Mucosa of rectum (tissue), 2 donors: Measurements from ENCODE around the gene RAMP2.

Experiments used
- H3K27ac ChIP-seq, 2 donors: one replicate each; pipeline ENCODE4 v1.7.0; 2013; ENCODE audit warnings: inconsistent platforms in 2 of 2, low read depth in 2 of 2, low read length in 2 of 2
- H3K27me3 ChIP-seq, 2 donors: one replicate each; pipeline ENCODE4 v1.7.0; 2013; ENCODE audit warnings: low read length in 2 of 2; ENCODE audit not compliant: control insufficient read depth in 2 of 2, insufficient read depth in 2 of 2
- H3K36me3 ChIP-seq, 2 donors: one replicate each; pipeline ENCODE4 v1.7.0; 2013; ENCODE audit warnings: low read length in 2 of 2; ENCODE audit not compliant: control insufficient read depth in 2 of 2, insufficient read depth in 2 of 2
- H3K4me1 ChIP-seq, 2 donors: one replicate each; pipeline ENCODE4 v1.7.0; 2013; ENCODE audit warnings: low read length in 2 of 2, mild to moderate bottlenecking in 1 of 2; ENCODE audit not compliant: control insufficient read depth in 2 of 2, insufficient read depth in 2 of 2
- H3K4me3 ChIP-seq, 2 donors: one replicate each; pipeline ENCODE4 v1.7.0; 2013; ENCODE audit warnings: low read length in 2 of 2
- H3K9ac ChIP-seq, 2 donors: one replicate each; pipeline ENCODE4 v1.7.0; 2013; ENCODE audit warnings: low read length in 2 of 2, low read depth in 1 of 2, mild to moderate bottlenecking in 1 of 2
- H3K9me3 ChIP-seq, 2 donors: one replicate each; pipeline ENCODE4 v1.7.0; 2013; ENCODE audit warnings: low read length in 2 of 2; ENCODE audit not compliant: control insufficient read depth in 2 of 2
- donor health status: healthy.
- donor health status: Normal muscosa, but diverticular disease.

Gene RAMP2

GRCh38 chr17:42804918-42805367 lies 43.9 kb downstream of the RAMP2 start:
- Histone ChIP-seq H3K9ac (peak overlapping the region in 1 of 2 donors; percentile 6), H3K4me3 (no peak overlapping the region), H3K9me3 (no peaks in the 10 kb centered on the region), H3K4me1 (peaks cover 26 to 33% of the 10 kb centered on the region in 2 donors), H3K27ac (peak overlapping the region; percentile 49 to 80), H3K36me3 (peaks cover 5 to 6% of the 10 kb centered on the region in 2 donors), H3K27me3 (no peaks in the 10 kb centered on the region)

GRCh38 chr17:42806249-42806648 lies 45.2 kb downstream of the RAMP2 start:
- Histone ChIP-seq H3K4me1 (peaks cover 26 to 33% of the 10 kb centered on the region in 2 donors), H3K9me3 (no peaks in the 10 kb centered on the region), H3K27me3 (no peaks in the 10 kb centered on the region), H3K9ac (peak overlapping the region in 1 of 2 donors; percentile 9), H3K4me3 (no peak overlapping the region), H3K27ac (peak overlapping the region; percentile 80 to 83), H3K36me3 (peaks cover 14 to 15% of the 10 kb centered on the region in 2 donors)

- Histone ChIP-seq H3K27ac (no peak overlapping the region), H3K9me3 (no peaks in the 10 kb centered on the region), H3K36me3 (peaks cover 27 to 29% of the 10 kb centered on the region in 2 donors)
These were observed 48.2 kb downstream of the RAMP2 start for GRCh38 chr17:42809250-42809649.

More at GRCh38 chr17:42809250-42809649, 48.2 kb downstream of the RAMP2 start:
- H3K4me3 ChIP-seq, result no peak overlapping the region
- H3K27me3 ChIP-seq, result no peaks in the 10 kb centered on the region
- peaks cover 15 to 19% of the 10 kb centered on the region in 2 donors for H3K4me1 ChIP-seq
- no peak overlapping the region for H3K9ac ChIP-seq
